ENCODE data around the gene RSPH3.

The RSPH3 gene

GRCh38 chr6:158934157-158934556, 65.8 kb downstream of the RSPH3 start:
- no peak for DNase-seq (ENCODE audit: low read depth in 2 of 2)

DNA sequence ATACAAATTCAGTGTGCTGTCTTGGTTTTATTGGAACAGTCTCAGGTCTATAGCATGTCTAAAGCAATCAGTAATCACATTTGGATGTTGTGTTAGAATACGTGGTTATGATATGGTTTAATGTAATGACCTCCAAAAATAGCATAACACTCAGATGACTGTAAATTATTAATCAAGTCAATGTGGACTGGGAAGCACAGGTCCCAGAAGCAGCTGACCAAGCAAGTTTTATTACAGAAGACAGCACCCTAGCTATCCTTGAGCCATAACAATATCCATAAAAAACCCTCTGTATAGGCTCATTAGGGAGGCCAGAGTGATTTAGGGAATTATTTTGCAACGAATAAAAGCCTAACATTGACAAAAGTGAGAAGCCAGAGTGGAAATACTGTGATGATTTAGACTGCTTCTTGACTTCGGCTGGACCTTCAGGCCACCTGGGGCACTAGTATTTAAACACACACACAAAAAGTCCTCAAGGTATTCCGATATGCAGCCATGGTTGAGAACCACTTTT, 66.9 kb downstream of the RSPH3 start:
- no peak for DNase-seq (ENCODE audit: low read depth in 2 of 2)

DNA sequence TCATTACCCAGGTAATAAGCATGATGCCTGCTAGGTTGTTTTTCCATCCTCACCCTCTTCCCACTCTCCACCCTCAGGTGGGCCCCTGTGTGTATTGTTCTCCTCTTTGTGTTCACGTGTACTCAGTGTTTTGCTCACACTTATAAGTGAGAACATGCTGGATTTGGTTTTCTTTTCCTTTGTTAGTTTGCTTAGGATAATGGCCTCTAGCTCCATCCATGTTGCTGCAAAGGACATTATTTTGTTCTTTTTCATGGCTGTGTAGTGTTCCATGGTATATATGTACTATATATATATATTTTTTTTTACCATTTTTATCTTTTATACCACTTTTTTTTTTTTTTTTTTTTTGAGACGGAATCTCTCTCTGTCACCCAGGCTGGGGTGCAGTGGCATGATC, 71.9 kb downstream of the RSPH3 start:
- no peak for DNase-seq (ENCODE audit: low read depth in 2 of 2)

- no peak for DNase-seq (ENCODE audit: low read depth in 2 of 2)
Measured at GRCh38 chr6:158926414-158926813, 73.6 kb downstream of the RSPH3 start.

DNA sequence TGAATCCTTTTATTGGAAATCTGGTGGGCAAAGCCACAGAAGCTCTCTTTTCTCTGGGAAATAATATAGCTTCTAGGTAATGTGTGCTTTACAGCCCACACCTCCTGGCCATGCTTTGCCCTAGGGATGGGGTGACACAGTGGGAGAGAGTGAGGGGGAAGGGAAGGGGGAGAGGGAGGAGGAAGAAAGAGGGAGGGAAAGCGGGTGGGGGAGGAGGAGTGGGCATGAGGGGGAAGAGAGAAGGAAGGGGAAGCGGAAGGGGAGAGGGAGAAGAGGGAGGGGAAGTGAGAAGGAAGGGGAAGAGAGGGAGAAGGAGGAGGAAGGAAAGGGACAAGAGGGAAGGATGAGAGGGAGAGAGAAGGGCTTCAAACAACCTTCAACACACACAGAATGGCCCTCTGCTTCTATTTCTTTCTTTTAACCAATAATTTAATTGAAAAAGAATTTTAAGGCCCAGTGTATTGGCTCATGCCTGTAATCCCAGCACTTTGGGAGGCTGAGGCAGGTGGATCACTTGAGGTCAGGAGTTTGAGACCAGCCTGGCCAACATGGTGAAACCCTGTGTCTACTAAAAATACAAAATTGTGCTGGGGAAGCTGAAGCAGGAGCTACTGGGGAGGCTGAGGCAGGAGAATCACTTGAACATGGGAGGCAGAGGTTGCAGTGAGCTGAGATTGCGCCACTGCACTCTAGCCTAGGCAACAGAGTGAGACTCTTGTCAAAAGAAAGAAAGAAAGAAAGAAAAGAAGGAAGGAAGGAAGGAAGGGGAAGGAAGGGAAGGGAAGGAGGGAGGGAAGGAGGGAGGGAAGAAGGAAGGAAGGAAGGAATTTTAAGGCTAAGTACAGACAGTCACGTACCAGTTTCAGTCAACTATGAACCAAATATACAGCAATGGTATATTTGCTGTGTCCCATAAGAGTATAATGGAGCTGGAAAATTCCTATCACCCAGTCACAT, 75.2 kb downstream of the RSPH3 start:
- no peak for DNase-seq (ENCODE audit: low read depth in 2 of 2)

DNA sequence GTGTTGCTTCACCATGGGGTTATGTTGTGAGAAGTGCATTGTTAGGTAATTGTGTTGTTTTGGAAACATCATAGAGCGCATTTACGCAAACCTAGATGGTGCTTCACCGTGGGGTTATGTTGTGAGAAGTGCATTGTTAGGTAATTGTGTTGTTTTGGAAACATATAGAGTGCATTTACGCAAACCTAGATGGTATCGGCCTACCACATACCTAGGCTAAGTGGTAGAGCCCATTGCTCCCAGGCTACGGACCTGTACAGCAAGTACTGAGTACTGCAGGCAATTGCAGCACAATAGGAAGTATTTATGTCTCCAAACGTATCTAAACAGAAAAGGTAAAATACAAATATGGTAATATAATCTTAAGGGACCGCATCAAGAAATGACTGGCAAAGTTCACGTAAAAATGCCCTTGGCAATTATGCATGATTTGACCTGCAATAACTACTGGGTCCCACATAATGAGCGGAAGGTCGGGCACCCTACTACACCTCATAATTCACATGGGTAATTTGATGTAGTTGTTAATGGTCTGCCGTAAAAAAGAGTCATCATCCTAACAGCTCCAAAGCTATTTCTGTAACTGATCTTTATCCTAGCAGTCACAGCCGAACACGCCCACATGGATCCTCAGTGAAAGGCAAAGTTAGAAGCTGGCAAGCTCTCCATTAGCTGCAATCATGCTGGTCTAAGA, 76.0 kb downstream of the RSPH3 start:
- DNase-seq (ENCODE audit: low read depth in 2 of 2), result no peak

All from stimulated activated CD4-positive, alpha-beta T cell treated with anti-CD3 and anti-CD28 coated beads, Interleukin-1b, Interleukin-23, amount 100 ng/mL, for 1 hour (primary cell).